Smooth muscle cell (in vitro differentiated cells): Measurements from ENCODE around the gene ISX. TPM values are rescaled to one million over a fixed set of nuclear protein-coding genes. Genes with fewer than 3 reads are reported as not detected.

Source experiments
- DNase-seq: peaks from one replicate; lab custom pipeline; 2025; ENCODE audit not compliant: unreplicated experiment; lab: John Stamatoyannopoulos, UW
- H2AFZ ChIP-seq: fragments of 200-600 bp; sonication (generic); 2 replicates; pipeline ENCODE4 v1.6.0; 2016; ENCODE audit warnings: antibody characterized with exemption, low read depth, mild to moderate bottlenecking
- H3F3A ChIP-seq: fragments of 200-600 bp; sonication (generic); 2 replicates; pipeline ENCODE4 v1.6.0; 2017; ENCODE audit warnings: antibody characterized with exemption, low read depth
- H3K27ac ChIP-seq: fragments of 200-600 bp; sonication (generic); 2 replicates; pipeline ENCODE4 v1.5.1; 2016; ENCODE audit warnings: low read depth, mild to moderate bottlenecking
- H3K27me3 ChIP-seq: fragments of 200-600 bp; sonication (generic); 2 replicates; pipeline ENCODE4 v1.6.1; 2016; ENCODE audit warnings: low read depth, mild to moderate bottlenecking
- H3K36me3 ChIP-seq: fragments of 200-600 bp; sonication (generic); 2 replicates; pipeline ENCODE4 v1.5.1; 2016; ENCODE audit warnings: low read depth
- H3K4me1 ChIP-seq: fragments of 200-600 bp; sonication (generic); 2 replicates; pipeline ENCODE4 v1.5.1; 2016; ENCODE audit warnings: low read depth
- H3K4me2 ChIP-seq: fragments of 200-600 bp; sonication (generic); 2 replicates; pipeline ENCODE4 v1.6.0; 2016; ENCODE audit warnings: mild to moderate bottlenecking
- H3K4me3 ChIP-seq: fragments of 200-600 bp; sonication (generic); 2 replicates; pipeline ENCODE4 v1.5.1; 2016; ENCODE audit warnings: mild to moderate bottlenecking
- H3K79me2 ChIP-seq: fragments of 200-600 bp; sonication (generic); 2 replicates; pipeline ENCODE4 v1.6.0; 2016; ENCODE audit warnings: low read depth, mild to moderate bottlenecking
- H3K9ac ChIP-seq: fragments of 200-600 bp; sonication (generic); 2 replicates; pipeline ENCODE4 v1.6.0; 2016; ENCODE audit warnings: low read depth
- H3K9me3 ChIP-seq: fragments of 200-600 bp; sonication (generic); replicated peaks from 2 replicates; pipeline ENCODE4 v1.5.1; 2016; ENCODE audit warnings: low read depth
- H4K20me1 ChIP-seq: fragments of 200-600 bp; sonication (generic); 2 replicates; pipeline ENCODE4 v1.6.0; 2016; ENCODE audit warnings: low read depth
- CTCF ChIP-seq: fragments of 200-600 bp; sonication (generic); IDR thresholded peaks from 2 replicates; pipeline ENCODE4 v1.5.1; 2017; ENCODE audit warnings: borderline replicate concordance, mild to moderate bottlenecking, antibody characterized with exemption; ENCODE audit not compliant: insufficient read depth, poor library complexity, severe bottlenecking
- WGBS: methylation state at CpG from one replicate; pipeline ENCODE4 v1.1.7; 2016; ENCODE audit warnings: low lambda C conversion rate; 5-methylcytosine and 5-hydroxymethylcytosine counted together
- polyA plus RNA-seq: library from polyadenylated mRNA; unstranded; fragments of >200 nt; fragmentation: Nextera tagmentation; extraction: Ambion mirVana; gene quantifications from 2 replicates; pipeline ENCODE4 v1.2.1, GENCODE V29; 2016
- total RNA-seq: library from RNA; depleted of rRNA; stranded (reverse); fragments of >200 nt; gene quantifications from 2 replicates; pipeline ENCODE4 v1.2.3, GENCODE V29; 2014

ISX gene
- total and polyA plus RNA-seq, 2 experiments from 2014 or later = not detected

DNA sequence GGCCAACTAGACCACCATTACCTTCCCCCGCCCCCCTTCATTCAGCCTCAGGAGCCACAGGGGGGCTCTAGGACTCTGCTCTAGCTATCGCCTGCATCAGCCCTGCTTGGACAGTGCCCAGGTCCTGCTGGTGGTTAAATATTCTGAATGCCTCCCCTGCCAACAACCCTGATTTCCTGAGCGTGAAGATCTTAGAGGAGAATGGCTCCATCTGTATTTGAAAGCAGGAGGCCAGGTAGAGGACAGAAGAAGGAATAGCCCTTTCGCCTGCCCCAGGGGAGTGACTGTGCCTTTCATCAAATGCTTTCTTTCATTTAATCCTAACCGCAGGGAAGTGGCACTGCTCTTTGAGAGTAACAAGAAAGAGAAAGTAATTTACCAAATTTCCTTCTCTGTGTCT, 69.2 kb downstream of the ISX start:
- Histone ChIP-seq H3K36me3 (no peaks in the 10 kb centered on the region), H3K4me3 (no peak overlapping the region), H3K4me1 (peaks cover 11% of the 10 kb centered on the region), H3K9ac (no peak overlapping the region), H3K4me2 (no peak overlapping the region), H2AFZ (no peak overlapping the region), H3K27me3 (peaks cover 55% of the 10 kb centered on the region), H3K27ac (no peak overlapping the region), H3F3A (no peaks in the 10 kb centered on the region), H3K9me3 (no peaks in the 10 kb centered on the region), H3K79me2 (no peaks in the 10 kb centered on the region), H4K20me1 (no peaks in the 10 kb centered on the region)
- no peak for DNase-seq
- no peak for TF ChIP-seq CTCF
- 61% methylated on average over 5 of the region's 5 CpGs for WGBS

Other genes with a start within 250 kb of the ISX start
- gene HMGXB4, start 191.3 kb downstream of the ISX start, total RNA-seq = 33.0 and 34.1 TPM in 2 replicates
- 20.0 and 28.2 TPM in 2 replicates for gene HMGXB4, start 191.3 kb downstream of the ISX start, polyA plus RNA-seq
- gene TOM1, start 233.7 kb downstream of the ISX start, total RNA-seq = 109 and 127 TPM in 2 replicates
- gene TOM1, start 233.7 kb downstream of the ISX start, polyA plus RNA-seq = 73.0 and 86.1 TPM in 2 replicates